Left ventricle myocardium inferior (tissue), 1 donor: ENCODE data around the gene IFIT2. TPM values are rescaled to one million over a fixed set of nuclear protein-coding genes. Genes with fewer than 3 reads are reported as not detected.
"Not testable (repeated sequence)": the region's sequence is repeated elsewhere in the genome, so short reads cannot be mapped to it uniquely, and the experiment has no call there.

Source experiments
- DNase-seq: peaks from one replicate; pipeline ENCODE4 v3.0.0-alpha.2; 2020
- H3K27ac ChIP-seq: fragments of 200-600 bp; replicated peaks from 2 replicates; pipeline ENCODE4 v1.8.0; 2021
- H3K27me3 ChIP-seq: fragments of 200-600 bp; 2 replicates; pipeline ENCODE4 v1.8.0; 2021; ENCODE audit warnings: low read depth
- H3K36me3 ChIP-seq: fragments of 200-600 bp; 2 replicates; pipeline ENCODE4 v1.8.0; 2021
- H3K4me1 ChIP-seq: fragments of 200-600 bp; 2 replicates; pipeline ENCODE4 v1.8.0; 2021
- H3K4me3 ChIP-seq: fragments of 200-600 bp; 2 replicates; pipeline ENCODE4 v1.8.0; 2021; ENCODE audit warnings: mild to moderate bottlenecking, moderate library complexity
- H3K9me3 ChIP-seq: fragments of 200-600 bp; replicated peaks from 2 replicates; pipeline ENCODE4 v1.8.0; 2021
- intact Hi-C: fragments of 100-400 bp; cut with micrococcal nuclease; formaldehyde crosslinking; loops from one replicate; pipeline ENCODE4 v1.11.0; 2022
- total RNA-seq: library from RNA; stranded (reverse); fragmentation: NEBNext Ultra II Directional; extraction: Animal tissue kit (Norgen Biotek cat#: 25700); gene quantifications from one replicate; pipeline ENCODE4 v1.2.1, GENCODE V29; 2021
- TF ChIP-seq, protein P1 (sequence below): fragments of 200-600 bp; IDR thresholded peaks from 2 replicates; pipeline ENCODE4 v1.8.0; 2021; ENCODE audit warnings: antibody characterized with exemption, mild to moderate bottlenecking, borderline replicate concordance
- donor health status: DM: no; HTN: yes; CAD: no; lungs with severe emphysema.

The IFIT2 gene
- total RNA-seq, 1 donor from 2014 or later: 4.5 TPM

- Histone ChIP-seq H3K4me3 (no peak overlapping the region), H3K9me3 (no peaks in the 10 kb centered on the region), H3K27me3 (no peaks in the 10 kb centered on the region), H3K27ac (peak overlapping the region; percentile 74), H3K36me3 (no peaks in the 10 kb centered on the region), H3K4me1 (peaks cover 77% of the 10 kb centered on the region)
- DNase-seq: no peak
- TF ChIP-seq, protein P1, sequence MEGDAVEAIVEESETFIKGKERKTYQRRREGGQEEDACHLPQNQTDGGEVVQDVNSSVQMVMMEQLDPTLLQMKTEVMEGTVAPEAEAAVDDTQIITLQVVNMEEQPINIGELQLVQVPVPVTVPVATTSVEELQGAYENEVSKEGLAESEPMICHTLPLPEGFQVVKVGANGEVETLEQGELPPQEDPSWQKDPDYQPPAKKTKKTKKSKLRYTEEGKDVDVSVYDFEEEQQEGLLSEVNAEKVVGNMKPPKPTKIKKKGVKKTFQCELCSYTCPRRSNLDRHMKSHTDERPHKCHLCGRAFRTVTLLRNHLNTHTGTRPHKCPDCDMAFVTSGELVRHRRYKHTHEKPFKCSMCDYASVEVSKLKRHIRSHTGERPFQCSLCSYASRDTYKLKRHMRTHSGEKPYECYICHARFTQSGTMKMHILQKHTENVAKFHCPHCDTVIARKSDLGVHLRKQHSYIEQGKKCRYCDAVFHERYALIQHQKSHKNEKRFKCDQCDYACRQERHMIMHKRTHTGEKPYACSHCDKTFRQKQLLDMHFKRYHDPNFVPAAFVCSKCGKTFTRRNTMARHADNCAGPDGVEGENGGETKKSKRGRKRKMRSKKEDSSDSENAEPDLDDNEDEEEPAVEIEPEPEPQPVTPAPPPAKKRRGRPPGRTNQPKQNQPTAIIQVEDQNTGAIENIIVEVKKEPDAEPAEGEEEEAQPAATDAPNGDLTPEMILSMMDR: no peak
- intact Hi-C loops: no loop called here
These were observed 46.0 kb downstream of the IFIT2 start for GRCh38 chr10:89347701-89348457.

DNA sequence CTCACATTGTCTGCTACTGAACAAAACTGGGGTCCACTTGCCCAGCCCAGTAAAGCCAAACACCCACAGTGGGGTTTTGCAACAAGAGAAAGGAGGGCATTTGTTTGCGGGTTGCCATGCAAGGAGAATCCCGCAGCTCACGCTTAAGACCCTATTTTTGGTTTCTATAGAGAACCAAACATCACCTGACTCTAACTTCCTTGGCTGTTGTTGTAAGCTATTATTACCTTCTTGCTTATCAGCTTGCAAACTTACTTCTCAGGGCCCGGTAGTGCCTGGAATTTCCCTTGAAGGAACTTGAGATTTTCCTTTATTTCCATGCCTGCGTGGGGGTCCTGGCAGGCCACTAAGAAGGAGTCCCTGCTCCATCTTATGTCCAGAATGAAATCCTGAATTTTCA, 46.6 kb downstream of the IFIT2 start:
- peaks cover 73% of the 10 kb centered on the region for H3K4me1 ChIP-seq

DNA sequence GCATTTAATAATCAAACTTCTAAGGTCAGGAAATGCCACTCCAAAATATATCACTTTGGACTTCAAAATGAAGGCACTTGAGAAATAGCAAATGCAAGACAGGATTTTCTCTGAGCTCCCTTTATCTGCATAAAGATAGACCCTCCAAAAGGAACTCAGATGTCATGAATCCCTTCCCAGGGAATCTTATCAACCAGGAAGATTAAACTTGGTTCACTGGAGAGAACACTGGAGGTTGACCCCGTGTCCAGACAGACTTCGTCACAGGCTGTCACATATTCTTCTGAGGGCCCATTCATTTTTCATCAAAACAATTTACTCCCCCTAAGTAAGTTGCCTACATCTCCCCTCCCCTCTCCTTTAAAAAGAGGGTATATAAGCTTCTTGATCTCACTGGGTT, 47.1 kb downstream of the IFIT2 start:
- intact Hi-C loops: no loop called here
- H3K9me3 ChIP-seq: no peaks in the 10 kb centered on the region
- DNase-seq: no peak
- TF ChIP-seq, protein P1: no peak
- H3K4me1 ChIP-seq: peaks cover 73% of the 10 kb centered on the region
- no peak overlapping the region for H3K4me3 ChIP-seq
- H3K27me3 ChIP-seq: no peaks in the 10 kb centered on the region
- H3K27ac ChIP-seq: peak overlapping the region; percentile 74
- H3K36me3 ChIP-seq: no peaks in the 10 kb centered on the region

More for the DNA sequence above, 46.6 kb downstream of the IFIT2 start:
- intact Hi-C loops: no loop called here
- Histone ChIP-seq H3K36me3 (no peaks in the 10 kb centered on the region), H3K27me3 (no peaks in the 10 kb centered on the region), H3K27ac (peak overlapping the region; percentile 74), H3K4me3 (no peak overlapping the region), H3K9me3 (no peaks in the 10 kb centered on the region)
- TF ChIP-seq, protein P1: no peak
- no peak for DNase-seq

- H3K27me3 ChIP-seq, intact Hi-C loops, H3K4me3 ChIP-seq, H3K36me3 ChIP-seq, H3K9me3 ChIP-seq: not testable (repeated sequence)
- DNase-seq: peak; percentile 32
- H3K4me1 ChIP-seq: peaks cover 70% of the 10 kb centered on the region
- peak overlapping the region; percentile 84 for H3K27ac ChIP-seq
These were observed 48.9 kb downstream of the IFIT2 start for GRCh38 chr10:89350631-89351315.

DNA sequence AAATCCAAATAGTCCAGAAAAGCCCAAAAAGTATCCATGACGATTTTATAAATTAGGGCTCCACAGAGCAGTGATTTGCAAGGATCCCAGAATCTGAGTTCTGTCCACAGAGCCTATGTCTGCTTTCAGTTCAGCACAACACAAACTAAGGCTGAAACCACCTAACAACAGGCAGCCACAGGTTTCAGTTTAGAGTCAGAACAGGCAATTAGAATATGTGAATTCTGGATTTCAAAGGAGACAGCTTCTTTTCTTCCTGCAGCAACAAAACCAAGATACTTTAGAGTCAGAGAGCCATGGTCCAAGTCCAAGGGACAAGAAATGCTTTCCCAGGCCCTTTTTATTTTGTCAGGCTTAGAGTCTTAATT, 49.5 kb downstream of the IFIT2 start:
- TF ChIP-seq, protein P1: no peak
- Histone ChIP-seq H3K27ac (peak overlapping the region; percentile 84), H3K4me1 (peaks cover 64% of the 10 kb centered on the region), H3K4me3 (peak overlapping the region; percentile 9), H3K27me3 (no peaks in the 10 kb centered on the region), H3K36me3 (no peaks in the 10 kb centered on the region), H3K9me3 (no peaks in the 10 kb centered on the region)
- DNase-seq: no peak
- intact Hi-C loops: no loop called here
